T-helper 17 cell (primary cell): ENCODE results near the gene SPON2. TPM values are rescaled to one million over a fixed set of nuclear protein-coding genes. Genes with fewer than 3 reads are reported as not detected.

ENCODE experiments used
- ATAC-seq: fragments of 150-1000 bp; cut with Tn5 transposase; 2 replicates; pipeline ENCODE4 v1.10.0; 2021; ENCODE audit warnings: mild to moderate bottlenecking, moderate library complexity
- DNase-seq, 3 donors: peaks; one replicate each; pipeline versions ENCODE4 v3.0.0 to v3.0.0-alpha.2; 2020 to 2021
- H3K9me3 ChIP-seq: one replicate; pipeline ENCODE4 v1.7.0; 2013; ENCODE audit warnings: low read length, mild to moderate bottlenecking; ENCODE audit not compliant: control insufficient read depth, poor library complexity, severe bottlenecking
- H3K27ac Mint-ChIP-seq: one replicate; pipeline ENCODE4 v1.8.0; 2022; ENCODE audit warnings: mild to moderate bottlenecking, moderate library complexity, mixed read lengths
- H3K27me3 Mint-ChIP-seq: one replicate; pipeline ENCODE4 v1.8.0; 2022; ENCODE audit warnings: mixed read lengths
- H3K36me3 Mint-ChIP-seq: one replicate; pipeline ENCODE4 v1.8.0; 2022; ENCODE audit warnings: low read depth, mixed read lengths
- H3K4me1 Mint-ChIP-seq: one replicate; pipeline ENCODE4 v1.8.0; 2022; ENCODE audit warnings: mild to moderate bottlenecking, mixed read lengths
- H3K4me3 Mint-ChIP-seq: one replicate; pipeline ENCODE4 v1.8.0; 2022; ENCODE audit warnings: mild to moderate bottlenecking, moderate library complexity, mixed read lengths
- total RNA-seq, 4 donors: library from RNA in 2 of 4; stranded (reverse) in 2 of 4; gene quantifications; one replicate each; pipeline ENCODE4 v1.2.3 and lab custom pipeline; 2022 to 2026

SPON2 gene
- total RNA-seq, 2 donors from 2014 or later, result 5.2 to 7.4 TPM

GRCh38 chr4:1205586-1206298 is 33.4 kb upstream of the SPON2 start:
- DNase-seq, result peak in 1 of 3 donors; percentile 5
- Mint-ChIP-seq H3K27ac (no peak overlapping the region), H3K36me3 (no peaks in the 10 kb centered on the region), H3K4me1 (peaks cover 33% of the 10 kb centered on the region), H3K4me3 (no peak overlapping the region), H3K27me3 (no peaks in the 10 kb centered on the region)
- ATAC-seq, result no peak
- no peaks in the 10 kb centered on the region for H3K9me3 ChIP-seq

GRCh38 chr4:1204828-1205585 is 32.6 kb upstream of the SPON2 start:
- ATAC-seq (no peak), DNase-seq (no peak)
- Mint-ChIP-seq H3K27me3 (no peaks in the 10 kb centered on the region), H3K27ac (peak overlapping the region; percentile 83), H3K4me1 (peaks cover 33% of the 10 kb centered on the region), H3K4me3 (peak overlapping the region; percentile 31), H3K36me3 (no peaks in the 10 kb centered on the region)
- no peaks in the 10 kb centered on the region for H3K9me3 ChIP-seq

GRCh38 chr4:1204286-1204827 is 32.0 kb upstream of the SPON2 start:
- ATAC-seq (no peak), DNase-seq (no peak)
- Mint-ChIP-seq H3K4me1 (peaks cover 33% of the 10 kb centered on the region), H3K27ac (peak overlapping the region; percentile 83), H3K4me3 (peak overlapping the region; percentile 31), H3K36me3 (no peaks in the 10 kb centered on the region), H3K27me3 (no peaks in the 10 kb centered on the region)
- H3K9me3 ChIP-seq, result no peaks in the 10 kb centered on the region

- no peak for ATAC-seq
- H3K27me3 Mint-ChIP-seq, result no peaks in the 10 kb centered on the region
- no peaks in the 10 kb centered on the region for H3K9me3 ChIP-seq
- peaks cover 26% of the 10 kb centered on the region for H3K4me1 Mint-ChIP-seq
- peak overlapping the region; percentile 83 for H3K27ac Mint-ChIP-seq
- no peak overlapping the region for H3K4me3 Mint-ChIP-seq
- H3K36me3 Mint-ChIP-seq, result no peaks in the 10 kb centered on the region
- no peak for DNase-seq
Observed at GRCh38 chr4:1203026-1203616, 30.7 kb upstream of the SPON2 start.

GRCh38 chr4:1202526-1203011 is 30.2 kb upstream of the SPON2 start:
- H3K4me3 Mint-ChIP-seq, result no peak overlapping the region
- H3K9me3 ChIP-seq, result no peaks in the 10 kb centered on the region
- no peaks in the 10 kb centered on the region for H3K36me3 Mint-ChIP-seq
- H3K27me3 Mint-ChIP-seq, result no peaks in the 10 kb centered on the region
- no peak for ATAC-seq
- H3K27ac Mint-ChIP-seq, result peak overlapping the region; percentile 98
- DNase-seq, result no peak
- H3K4me1 Mint-ChIP-seq, result peaks cover 28% of the 10 kb centered on the region

- H3K9me3 ChIP-seq, result no peaks in the 10 kb centered on the region
- H3K27me3 Mint-ChIP-seq, result no peaks in the 10 kb centered on the region
- DNase-seq, result peak; percentile 51 to 72 (median 68)
- no peaks in the 10 kb centered on the region for H3K36me3 Mint-ChIP-seq
- peak overlapping the region; percentile 98 for H3K27ac Mint-ChIP-seq
- ATAC-seq, result peak; percentile 84
- peak overlapping the region; percentile 89 for H3K4me3 Mint-ChIP-seq
- peaks cover 31% of the 10 kb centered on the region for H3K4me1 Mint-ChIP-seq
Observed at GRCh38 chr4:1201851-1202525, 29.6 kb upstream of the SPON2 start.

- H3K4me3 Mint-ChIP-seq, result peak overlapping the region; percentile 89
- DNase-seq (peak in 1 of 3 donors; percentile 10), ATAC-seq (no peak)
- peaks cover 28% of the 10 kb centered on the region for H3K4me1 Mint-ChIP-seq
- no peaks in the 10 kb centered on the region for H3K27me3 Mint-ChIP-seq
- H3K9me3 ChIP-seq, result no peaks in the 10 kb centered on the region
- no peaks in the 10 kb centered on the region for H3K36me3 Mint-ChIP-seq
- peak overlapping the region; percentile 34 for H3K27ac Mint-ChIP-seq
Observed at GRCh38 chr4:1200425-1201035, 28.1 kb upstream of the SPON2 start.

GRCh38 chr4:1199556-1200331 is 27.4 kb upstream of the SPON2 start:
- Mint-ChIP-seq H3K4me3 (no peak overlapping the region), H3K36me3 (no peaks in the 10 kb centered on the region), H3K4me1 (peaks cover 28% of the 10 kb centered on the region), H3K27me3 (no peaks in the 10 kb centered on the region), H3K27ac (peak overlapping the region; percentile 34)
- H3K9me3 ChIP-seq, result no peaks in the 10 kb centered on the region
- DNase-seq (no peak), ATAC-seq (no peak)

- DNase-seq (no peak), ATAC-seq (no peak)
- H3K27me3 Mint-ChIP-seq, result no peaks in the 10 kb centered on the region
- peak overlapping the region; percentile 37 for H3K27ac Mint-ChIP-seq
- H3K4me1 Mint-ChIP-seq, result peaks cover 18% of the 10 kb centered on the region
- no peaks in the 10 kb centered on the region for H3K36me3 Mint-ChIP-seq
- H3K9me3 ChIP-seq, result no peaks in the 10 kb centered on the region
- peak overlapping the region; percentile 60 for H3K4me3 Mint-ChIP-seq
Observed at GRCh38 chr4:1198098-1198844, 25.9 kb upstream of the SPON2 start.

GRCh38 chr4:1196421-1197183 is 24.2 kb upstream of the SPON2 start:
- Mint-ChIP-seq H3K36me3 (no peaks in the 10 kb centered on the region), H3K4me1 (peaks cover 7% of the 10 kb centered on the region), H3K27me3 (no peaks in the 10 kb centered on the region), H3K4me3 (no peak overlapping the region), H3K27ac (no peak overlapping the region)
- no peaks in the 10 kb centered on the region for H3K9me3 ChIP-seq
- DNase-seq (no peak), ATAC-seq (no peak)

- H3K27ac Mint-ChIP-seq, result no peak overlapping the region
- H3K27me3 Mint-ChIP-seq, result no peaks in the 10 kb centered on the region
- no peaks in the 10 kb centered on the region for H3K36me3 Mint-ChIP-seq
- H3K9me3 ChIP-seq, result no peaks in the 10 kb centered on the region
- peaks cover 4% of the 10 kb centered on the region for H3K4me1 Mint-ChIP-seq
- ATAC-seq (no peak), DNase-seq (no peak)
- no peak overlapping the region for H3K4me3 Mint-ChIP-seq
Observed at GRCh38 chr4:1195891-1196401, 23.6 kb upstream of the SPON2 start.
